ENCODE measurements around the gene NR4A1. TPM values are rescaled to one million over a fixed set of nuclear protein-coding genes. Genes with fewer than 3 reads are reported as not detected.

Gene NR4A1
- total and polyA plus RNA-seq, 8 donors = 11.7 to 85.4 (median 30.0) TPM

DNA sequence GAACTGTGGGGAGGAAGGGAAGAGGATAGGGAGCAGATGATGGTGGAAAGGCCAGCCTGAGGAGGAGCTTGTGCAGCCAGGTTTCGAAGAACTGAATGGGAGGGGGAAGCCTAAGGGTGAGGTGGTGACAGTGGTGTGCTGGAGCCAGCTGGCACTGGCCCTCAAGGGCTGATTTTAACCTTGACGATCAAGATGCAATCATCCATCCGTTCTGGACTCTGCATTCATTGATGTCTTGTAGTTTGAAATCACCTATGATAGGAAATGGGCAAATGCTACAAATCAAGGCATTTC, 15.8 kb downstream of the NR4A1 start:
- no peaks in the 10 kb centered on the region for H3K9me3 ChIP-seq
- H3K4me3 ChIP-seq = no peak overlapping the region
- H3K27ac ChIP-seq = no peak overlapping the region
- TF ChIP-seq, protein P1, sequence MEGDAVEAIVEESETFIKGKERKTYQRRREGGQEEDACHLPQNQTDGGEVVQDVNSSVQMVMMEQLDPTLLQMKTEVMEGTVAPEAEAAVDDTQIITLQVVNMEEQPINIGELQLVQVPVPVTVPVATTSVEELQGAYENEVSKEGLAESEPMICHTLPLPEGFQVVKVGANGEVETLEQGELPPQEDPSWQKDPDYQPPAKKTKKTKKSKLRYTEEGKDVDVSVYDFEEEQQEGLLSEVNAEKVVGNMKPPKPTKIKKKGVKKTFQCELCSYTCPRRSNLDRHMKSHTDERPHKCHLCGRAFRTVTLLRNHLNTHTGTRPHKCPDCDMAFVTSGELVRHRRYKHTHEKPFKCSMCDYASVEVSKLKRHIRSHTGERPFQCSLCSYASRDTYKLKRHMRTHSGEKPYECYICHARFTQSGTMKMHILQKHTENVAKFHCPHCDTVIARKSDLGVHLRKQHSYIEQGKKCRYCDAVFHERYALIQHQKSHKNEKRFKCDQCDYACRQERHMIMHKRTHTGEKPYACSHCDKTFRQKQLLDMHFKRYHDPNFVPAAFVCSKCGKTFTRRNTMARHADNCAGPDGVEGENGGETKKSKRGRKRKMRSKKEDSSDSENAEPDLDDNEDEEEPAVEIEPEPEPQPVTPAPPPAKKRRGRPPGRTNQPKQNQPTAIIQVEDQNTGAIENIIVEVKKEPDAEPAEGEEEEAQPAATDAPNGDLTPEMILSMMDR (IDR thresholded peaks at IDR 0.05) = no peak
- peaks cover 12 to 19% (median 13%) of the 10 kb centered on the region in 3 donors for H3K4me1 ChIP-seq
- no peaks in the 10 kb centered on the region for H3K27me3 ChIP-seq
- no peak for ATAC-seq
- no peak for DNase-seq
- no peak for FAIRE-seq
- H3K36me3 ChIP-seq = no peaks in the 10 kb centered on the region
- intact Hi-C loops (cut with DNase I) = no loop called here
- WGBS, 2 donors = 23 to 26% methylated on average over 3 of the region's 3 CpGs

- H3K4me1 ChIP-seq = peaks cover 6 to 15% (median 12%) of the 10 kb centered on the region in 3 donors
- H3K27ac ChIP-seq = peak within 1 kb of the TSS; percentile 71 to 94 (median 86)
- H3K36me3 ChIP-seq = peaks cover 0 to 6% (median 0%) of the 10 kb centered on the region in 3 donors
- intact Hi-C loops (cut with DNase I) = no loop called here
- peak within 1 kb of the TSS; percentile 79 to 98 (median 94) for H3K4me3 ChIP-seq
- FAIRE-seq (no peak), DNase-seq (peak; percentile 89 to 96 (median 90)), ATAC-seq (peak; percentile 96 to 99 (median 98))
- TF ChIP-seq, protein P1 (IDR thresholded peaks at IDR 0.05) = peak; percentile 28 to 82 (median 50)
- 0 to 1% methylated on average over 52 to 60 of the region's 60 CpGs for WGBS, 2 donors
- no peaks in the 10 kb centered on the region for H3K27me3 ChIP-seq
- H3K9me3 ChIP-seq = no peaks in the 10 kb centered on the region
These were observed 18.3 kb downstream of the NR4A1 start, which contains the start of gene ATG101 for GRCh38 chr12:52069327-52070184. TSS of gene ATG101 (plus strand) at chr12:52069978. CDS start at chr12:52073651, 3,673 bp downstream.

DNA sequence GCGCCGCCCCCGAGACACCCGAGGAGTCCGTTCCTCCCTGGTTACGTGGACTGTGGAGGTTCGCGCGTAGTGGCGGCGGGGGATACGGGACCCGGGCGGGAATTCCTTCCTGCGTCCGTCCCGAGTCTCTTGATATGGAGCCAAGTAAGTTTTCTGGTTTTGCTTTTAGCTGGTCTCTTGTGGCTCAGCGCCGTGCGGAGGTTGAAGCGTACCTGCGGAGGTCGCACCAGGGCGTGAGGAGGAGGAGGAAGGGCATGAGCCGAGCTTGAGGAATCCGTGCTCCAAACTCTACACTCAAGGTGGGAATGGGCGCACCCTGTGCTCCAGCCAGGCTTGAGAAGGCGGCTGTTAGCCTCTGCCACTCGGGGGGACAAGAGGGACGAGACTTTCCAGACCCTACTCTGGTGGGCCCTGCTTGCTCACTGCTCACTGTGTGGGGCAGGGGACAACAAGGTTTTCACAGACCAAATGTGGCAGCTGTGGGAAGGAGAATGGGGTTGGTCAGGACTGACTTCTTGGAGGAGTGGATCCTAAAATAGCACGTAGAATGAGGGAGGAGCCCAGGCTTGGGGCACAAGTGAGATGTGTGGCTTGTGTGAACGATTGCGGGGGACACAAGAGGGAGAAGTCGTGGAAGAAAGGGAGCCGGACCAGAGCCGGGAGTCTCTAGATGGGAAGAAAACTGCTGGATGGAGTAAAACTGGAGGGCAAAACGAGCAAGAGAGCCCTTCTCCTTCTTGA, 19.1 kb downstream of the NR4A1 start:
- intact Hi-C loops (cut with DNase I) = no loop called here
- Histone ChIP-seq H3K9me3 (no peaks in the 10 kb centered on the region), H3K27me3 (no peaks in the 10 kb centered on the region), H3K4me3 (peak overlapping the region; percentile 79 to 98 (median 94)), H3K36me3 (peaks cover 0 to 6% (median 0%) of the 10 kb centered on the region in 3 donors), H3K27ac (peak overlapping the region; percentile 71 to 94 (median 86)), H3K4me1 (peaks cover 6 to 18% (median 16%) of the 10 kb centered on the region in 3 donors)
- TF ChIP-seq, protein P1 (IDR thresholded peaks at IDR 0.05) = no peak
- 1 to 3% methylated on average over 34 to 37 of the region's 37 CpGs for WGBS, 2 donors
- ATAC-seq (peak; percentile 33 to 51 (median 44)), FAIRE-seq (no peak), DNase-seq (no peak)

GRCh38 chr12:52073531-52074381, 22.5 kb downstream of the NR4A1 start:
- 73 to 74% methylated on average over 23 of the region's 23 CpGs for WGBS, 2 donors
- H3K27ac ChIP-seq = no peak overlapping the region
- no peak for ATAC-seq
- H3K27me3 ChIP-seq = no peaks in the 10 kb centered on the region
- peaks cover 6 to 18% (median 16%) of the 10 kb centered on the region in 3 donors for H3K4me1 ChIP-seq
- no peak for FAIRE-seq
- H3K36me3 ChIP-seq = peaks cover 0 to 20% (median 0%) of the 10 kb centered on the region in 3 donors
- no peaks in the 10 kb centered on the region for H3K9me3 ChIP-seq
- TF ChIP-seq, protein P1 (IDR thresholded peaks at IDR 0.05) = no peak
- H3K4me3 ChIP-seq = no peak overlapping the region
- peak in 1 of 6 donors; percentile 36 for DNase-seq
- intact Hi-C loops (cut with DNase I) = no loop called here
